HG02973 (cell line): ENCODE results near the gene CELA2A.
"Not testable (repeated sequence)": the region's sequence is repeated elsewhere in the genome, so short reads cannot be mapped to it uniquely, and the experiment has no call there.

Source experiments
- ATAC-seq: cut with Tn5 transposase; IDR thresholded peaks from one replicate; pipeline ENCODE4 v1.9.1; 2021; ENCODE audit warnings: moderate library complexity; ENCODE audit not compliant: unreplicated experiment

Gene CELA2A

DNA sequence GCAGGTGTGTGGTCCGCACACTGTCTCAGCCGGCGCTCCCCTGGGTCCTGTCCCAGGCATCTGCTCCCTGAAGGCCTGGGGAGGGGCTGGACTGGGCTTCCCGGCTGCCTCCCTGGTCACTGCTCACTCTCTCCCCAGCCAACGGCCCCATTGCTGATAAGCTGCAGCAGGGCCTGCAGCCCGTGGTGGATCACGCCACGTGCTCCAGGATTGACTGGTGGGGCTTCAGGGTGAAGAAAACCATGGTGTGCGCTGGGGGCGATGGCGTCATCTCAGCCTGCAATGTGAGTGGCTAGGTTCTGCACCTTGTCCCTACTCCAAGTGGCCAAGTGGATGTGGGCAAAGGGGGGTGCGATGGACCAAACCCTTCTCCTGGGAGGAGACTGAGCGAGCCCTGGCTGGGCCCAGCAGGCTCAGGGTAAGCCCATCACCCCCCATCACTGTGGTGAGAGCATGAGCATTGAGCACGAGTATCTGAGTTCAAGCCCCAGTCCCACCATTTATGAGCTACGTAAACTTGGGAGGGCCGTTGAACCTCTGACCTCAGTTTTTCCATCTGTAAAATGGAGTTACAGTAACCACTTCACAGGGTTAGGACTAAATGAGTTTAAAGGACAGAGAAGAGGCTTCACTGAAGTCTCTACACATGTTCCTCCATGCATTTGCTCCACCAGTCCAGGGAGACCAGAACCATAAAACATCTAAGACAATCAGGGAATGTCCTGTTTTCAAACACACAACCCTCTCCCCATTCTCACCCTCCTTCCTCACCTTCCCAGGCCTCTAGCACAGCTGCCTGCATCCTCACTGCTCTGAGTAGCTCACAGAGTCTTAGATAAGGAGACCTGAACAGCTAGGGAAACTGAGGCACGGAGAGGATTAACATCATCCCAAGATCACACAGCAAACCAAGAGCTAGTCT, 11.8 kb upstream of the CELA2A start:
- no peak for ATAC-seq

DNA sequence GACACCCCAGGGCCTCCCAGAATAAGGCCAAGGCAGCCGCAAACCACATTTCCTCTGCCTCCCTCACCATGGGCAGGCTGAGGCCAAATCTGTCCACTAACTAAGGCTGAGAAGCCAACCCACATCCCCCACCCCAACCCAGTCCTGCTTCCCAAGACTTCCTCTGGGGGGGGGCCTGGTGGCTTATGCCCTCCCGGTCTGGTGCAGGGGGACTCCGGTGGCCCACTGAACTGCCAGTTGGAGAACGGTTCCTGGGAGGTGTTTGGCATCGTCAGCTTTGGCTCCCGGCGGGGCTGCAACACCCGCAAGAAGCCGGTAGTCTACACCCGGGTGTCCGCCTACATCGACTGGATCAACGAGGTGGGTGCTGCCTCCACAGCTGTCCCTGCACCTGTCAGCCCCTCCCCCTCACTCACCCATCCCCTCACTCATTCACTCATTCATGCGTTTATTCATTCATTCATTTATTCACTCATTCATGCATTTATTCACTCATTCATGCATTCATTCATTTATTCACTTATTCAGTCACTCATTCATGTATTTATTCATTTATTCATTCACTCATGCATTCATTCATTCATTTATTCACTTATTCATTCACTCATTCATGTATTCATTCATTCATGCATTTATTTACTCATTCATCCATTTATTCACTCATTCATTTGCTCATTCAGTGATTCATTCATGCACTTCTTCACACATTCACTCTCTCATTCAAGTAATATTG, 11.0 kb upstream of the CELA2A start:
- ATAC-seq = no peak

DNA sequence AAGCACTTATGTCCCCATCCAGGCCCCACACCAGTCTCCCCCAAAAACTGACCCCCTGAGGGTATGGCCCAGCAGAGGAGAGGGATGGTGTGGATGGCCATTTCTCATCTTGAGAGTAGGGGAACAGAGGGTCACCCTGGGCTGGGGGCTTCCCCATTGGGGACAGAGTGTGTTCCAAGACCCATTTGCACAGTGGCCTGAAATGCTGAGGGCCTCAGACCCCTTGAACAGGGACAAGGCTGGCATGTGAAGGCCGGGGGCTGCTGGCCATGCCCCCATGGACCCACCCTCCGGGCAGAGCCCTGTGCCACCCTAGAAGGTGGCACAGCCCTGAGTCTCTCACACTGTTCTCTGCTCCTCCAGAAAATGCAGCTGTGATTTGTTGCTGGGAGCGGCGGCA, 10.3 kb upstream of the CELA2A start:
- no peak for ATAC-seq

DNA sequence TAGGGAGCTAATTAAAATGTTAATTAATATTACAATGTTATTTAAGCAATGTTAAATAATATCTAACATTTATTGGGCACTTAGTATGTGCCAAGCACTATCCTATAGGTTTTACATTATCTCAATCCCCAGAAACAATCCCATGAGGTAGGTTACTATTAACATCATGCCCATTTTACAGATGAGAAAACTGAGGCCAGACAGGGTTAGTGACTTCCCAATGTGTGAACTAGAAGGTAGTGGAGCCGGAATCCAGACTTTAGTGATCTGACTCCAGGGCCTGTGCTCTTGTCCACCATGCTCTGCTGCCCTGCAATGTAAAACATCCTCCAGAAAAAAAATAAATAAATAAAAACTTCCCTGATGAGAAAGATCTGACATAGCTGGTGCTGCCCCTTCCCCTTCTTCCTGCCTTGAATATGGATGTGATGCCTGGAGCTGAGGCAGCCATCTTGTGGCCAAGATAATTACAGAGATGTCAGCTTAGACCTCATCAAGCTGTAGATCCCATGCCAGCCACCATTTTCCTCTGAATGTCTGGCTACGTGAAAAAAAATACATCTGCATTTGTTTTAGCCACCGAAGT, 7.6 kb upstream of the CELA2A start:
- no peak for ATAC-seq

DNA sequence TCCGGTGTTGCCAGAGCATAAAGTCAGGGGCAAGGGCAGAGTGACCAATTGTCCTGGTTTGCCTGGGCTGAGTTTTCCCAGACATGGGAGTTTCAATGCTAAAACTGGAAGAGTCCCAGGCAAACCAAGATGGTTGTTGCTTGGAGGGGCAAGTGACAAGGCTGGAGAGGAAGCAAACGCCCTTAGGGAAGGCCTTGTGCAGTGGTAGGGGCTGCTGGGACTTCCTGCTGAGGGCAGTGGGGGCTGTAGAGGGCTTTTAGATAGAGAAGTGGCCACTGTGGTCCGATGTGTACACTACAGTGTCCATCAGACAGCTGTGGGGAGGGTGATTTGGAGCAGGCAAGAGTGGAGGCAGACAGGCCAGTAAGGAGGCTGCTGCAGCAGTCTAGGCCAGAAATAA, 7.0 kb upstream of the CELA2A start:
- no peak for ATAC-seq

DNA sequence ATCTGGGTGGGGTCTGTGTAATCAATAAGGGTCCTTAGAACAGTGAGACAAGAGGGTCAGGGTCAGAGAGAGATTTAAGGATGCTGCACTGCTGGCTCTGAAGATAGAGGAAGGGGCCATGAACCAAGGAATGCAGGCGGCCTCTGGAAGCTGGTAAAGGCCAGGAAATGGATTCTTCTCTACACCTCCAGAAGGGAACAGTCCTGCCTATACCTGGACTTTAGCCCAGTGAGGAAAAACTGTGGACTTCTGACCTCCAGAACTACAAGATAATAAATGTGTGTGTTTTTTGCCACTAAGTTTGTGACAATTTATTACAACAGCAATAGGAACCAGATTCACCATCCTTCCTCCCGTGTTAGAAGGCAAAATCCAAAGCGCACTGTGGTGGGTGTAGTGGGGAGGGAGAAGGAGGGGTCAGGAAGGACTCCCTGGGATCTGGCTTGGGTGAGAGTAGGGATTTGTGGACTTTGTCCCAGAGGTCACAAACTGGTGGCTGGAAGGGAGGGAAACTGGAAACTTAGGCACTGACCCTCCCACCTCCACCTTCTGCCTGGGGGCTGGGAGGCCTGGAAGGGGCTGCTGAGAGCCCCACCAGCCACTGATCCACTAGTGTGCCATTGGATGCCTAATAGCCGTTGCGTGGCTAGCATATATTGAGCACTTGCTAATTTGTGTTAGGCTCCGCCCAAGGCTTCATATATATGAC, 5.4 kb upstream of the CELA2A start:
- ATAC-seq = no peak

DNA sequence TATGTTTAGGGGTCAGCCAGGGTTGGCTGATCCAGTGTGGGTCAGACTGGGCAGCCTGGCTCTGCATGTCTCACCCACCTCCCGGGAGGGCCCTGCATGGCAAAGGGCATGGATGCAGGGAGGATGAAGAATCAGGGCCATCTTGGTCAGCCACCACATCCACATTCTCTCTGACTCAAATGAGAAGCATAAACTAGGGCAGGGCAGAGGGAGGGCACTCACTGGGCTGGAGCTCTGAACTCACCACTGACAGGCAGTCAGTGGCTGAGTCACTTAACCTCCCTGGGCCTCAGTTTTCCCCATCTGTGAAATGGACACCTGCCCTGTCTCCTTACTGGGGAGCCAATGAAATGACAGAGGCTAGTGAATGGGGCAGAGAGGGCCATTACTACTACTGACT, 4.3 kb upstream of the CELA2A start:
- no peak for ATAC-seq

DNA sequence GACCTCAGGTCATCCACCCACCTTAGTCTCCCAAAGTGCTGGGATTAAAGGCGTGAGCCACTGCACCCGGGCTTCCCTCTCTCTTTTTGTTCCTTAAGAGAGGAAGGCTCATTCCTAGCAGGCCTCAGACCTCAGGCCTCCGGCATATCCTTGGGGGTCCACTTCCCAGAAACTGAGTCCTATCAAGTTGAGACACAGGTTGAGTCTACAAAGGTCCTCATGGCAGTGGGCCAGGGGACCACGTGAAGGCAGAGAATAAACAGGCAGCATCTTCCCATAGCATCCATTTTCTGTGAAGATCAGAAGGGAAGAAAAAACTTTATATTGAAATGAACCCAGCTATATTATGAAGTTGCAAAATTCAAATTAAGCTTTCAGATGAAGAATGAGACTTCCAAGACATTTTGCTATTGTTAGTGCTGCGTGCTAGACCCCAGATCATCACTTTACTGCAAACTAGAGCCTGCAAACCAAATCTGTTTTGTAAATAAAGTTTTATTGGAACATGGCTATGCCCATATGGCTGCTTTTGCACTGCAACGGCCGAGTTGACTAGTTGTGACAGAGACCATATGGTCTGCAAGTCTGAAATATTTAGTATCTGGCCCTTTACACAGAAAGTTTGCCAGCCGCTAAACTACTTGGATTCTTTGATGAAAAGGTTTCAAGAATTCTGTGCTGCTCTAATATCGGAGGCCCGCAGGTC, 3.5 kb upstream of the CELA2A start:
- no peak for ATAC-seq

DNA sequence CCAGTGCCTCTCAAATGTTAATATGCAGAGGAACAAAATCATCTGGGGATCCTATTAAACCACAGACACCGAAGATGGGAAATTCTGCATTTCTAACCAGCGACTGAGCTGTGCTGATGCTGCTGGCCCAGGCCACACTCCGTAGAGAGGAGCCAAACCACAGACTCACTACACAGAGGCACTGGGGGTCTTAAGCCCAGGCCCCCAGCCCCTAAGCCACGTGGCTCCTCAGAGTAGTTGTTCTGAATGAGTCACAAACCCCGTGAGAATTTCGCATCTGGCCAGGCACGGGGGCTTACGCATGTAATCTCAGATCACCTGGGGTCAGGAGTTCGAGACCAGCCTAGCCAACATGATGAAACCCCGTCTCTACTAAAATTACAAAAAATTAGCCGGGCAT, 2.8 kb upstream of the CELA2A start:
- ATAC-seq = no peak

DNA sequence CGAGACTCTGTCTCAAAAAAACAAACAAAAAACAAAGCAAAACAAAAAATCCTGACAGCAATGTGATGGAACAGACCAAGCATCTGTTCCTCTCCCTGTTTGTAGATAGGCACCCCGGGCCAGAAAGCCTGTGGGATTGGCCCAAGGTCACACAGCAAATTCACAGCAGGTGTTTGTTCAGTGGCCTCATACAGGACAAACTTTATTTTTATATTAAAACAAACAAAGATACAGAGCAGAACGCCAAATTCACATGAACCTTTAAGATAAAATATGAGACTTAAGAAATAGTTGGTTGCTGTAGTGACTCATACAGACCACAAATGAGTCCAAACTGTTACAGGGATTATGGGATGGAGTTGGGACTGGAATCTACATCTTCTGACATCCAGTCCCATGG, 2.3 kb upstream of the CELA2A start:
- no peak for ATAC-seq

DNA sequence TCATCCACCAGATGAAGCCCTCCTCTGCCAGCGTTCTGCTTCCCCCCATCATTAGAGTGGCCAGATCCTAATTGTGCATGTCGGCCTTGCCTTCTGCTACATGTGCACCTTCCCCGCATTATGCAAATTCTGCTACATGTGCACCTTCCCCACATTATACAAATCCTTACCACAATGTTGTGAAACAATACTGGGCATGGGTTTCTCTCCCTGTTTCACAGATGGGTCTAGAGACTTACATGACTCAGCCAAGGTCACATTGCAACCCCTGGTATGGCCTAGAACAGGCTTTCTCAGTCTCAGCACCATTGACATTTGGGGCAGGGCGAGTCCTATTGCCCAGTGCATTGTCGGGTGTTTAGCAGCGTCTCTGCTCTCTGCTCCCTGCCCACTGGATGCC, 1.0 kb upstream of the CELA2A start:
- no peak for ATAC-seq

DNA sequence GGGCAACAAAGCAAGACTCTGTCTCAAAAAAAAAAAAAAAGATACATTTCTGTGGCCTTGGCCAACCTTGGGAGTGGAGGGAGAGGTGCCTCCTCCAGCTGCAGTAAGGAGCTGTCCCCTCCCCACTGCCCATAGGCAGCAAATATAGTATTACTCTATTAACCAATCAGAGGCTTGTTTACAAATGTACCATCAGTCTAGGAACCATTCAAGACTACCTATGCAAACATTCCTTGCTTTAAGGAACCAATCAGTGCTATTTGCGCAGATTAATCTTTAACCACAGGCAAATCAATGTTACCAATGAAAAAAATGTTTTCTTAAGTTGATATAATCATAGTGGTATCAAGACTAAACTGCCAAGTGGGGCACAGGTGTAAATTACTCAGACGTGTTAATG, 1.1 kb downstream of the CELA2A start:
- no peak for ATAC-seq

DNA sequence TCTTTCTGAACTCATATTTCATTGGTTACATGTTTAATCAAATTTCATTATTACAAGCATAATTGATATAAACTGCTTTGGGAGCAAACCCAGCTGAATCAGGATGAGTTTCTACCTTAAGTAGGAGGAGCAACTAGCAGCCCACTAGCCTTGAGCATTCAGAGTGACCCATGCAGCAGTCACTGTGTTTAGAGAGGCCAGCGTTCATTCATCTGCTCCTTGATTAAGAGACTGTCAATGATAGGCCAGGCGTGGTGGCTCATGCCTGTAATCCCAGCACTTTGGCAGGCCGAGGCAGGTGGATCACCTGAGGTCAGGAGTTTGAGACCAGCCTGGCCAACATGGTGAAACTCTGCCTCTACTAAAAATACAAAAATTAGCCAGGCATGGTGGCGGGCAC, 1.9 kb downstream of the CELA2A start:
- not testable (repeated sequence) for ATAC-seq

DNA sequence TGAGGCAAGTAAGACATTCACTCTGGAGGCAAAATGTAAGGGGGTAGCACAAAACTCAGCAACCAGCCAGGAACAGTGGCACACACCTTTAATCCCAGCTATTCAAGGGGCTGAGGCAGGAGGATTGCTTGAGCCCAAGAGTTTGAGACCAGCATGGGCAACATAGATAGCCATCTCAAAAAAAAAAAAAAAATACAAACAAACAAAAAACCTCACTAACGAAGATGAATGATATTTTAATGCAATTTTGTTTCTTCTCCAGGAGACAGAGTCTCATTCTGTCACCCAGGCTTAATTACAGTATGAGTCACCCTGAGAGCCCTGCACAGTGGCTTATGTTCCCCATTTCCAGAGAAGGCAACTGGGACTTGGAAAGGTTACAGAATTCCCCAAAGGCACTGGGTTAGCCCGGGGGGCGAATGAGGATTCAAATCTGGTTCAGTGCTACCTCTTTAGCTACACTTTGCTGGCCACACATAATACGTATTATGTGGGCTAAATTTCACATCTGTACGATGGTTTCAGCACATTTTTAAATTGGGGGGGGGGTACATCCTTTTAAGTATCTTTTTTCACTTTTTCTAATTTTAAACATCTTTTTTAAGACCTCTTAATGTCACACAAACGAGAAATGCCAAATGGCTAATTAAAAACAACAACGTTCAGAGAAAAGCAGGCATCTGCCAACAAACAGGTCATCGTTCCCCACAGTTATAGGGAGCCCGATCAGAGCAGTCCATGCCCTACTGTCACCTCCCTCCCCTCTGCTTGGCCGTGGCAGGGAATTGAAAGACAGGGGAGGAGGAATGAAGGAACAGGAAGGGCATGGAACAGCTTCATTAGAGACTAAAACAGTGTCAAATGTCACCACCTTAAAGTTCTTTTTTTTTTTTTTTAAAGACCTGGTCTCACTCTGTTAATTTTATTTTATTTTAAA, 3.5 kb downstream of the CELA2A start:
- no peak for ATAC-seq

DNA sequence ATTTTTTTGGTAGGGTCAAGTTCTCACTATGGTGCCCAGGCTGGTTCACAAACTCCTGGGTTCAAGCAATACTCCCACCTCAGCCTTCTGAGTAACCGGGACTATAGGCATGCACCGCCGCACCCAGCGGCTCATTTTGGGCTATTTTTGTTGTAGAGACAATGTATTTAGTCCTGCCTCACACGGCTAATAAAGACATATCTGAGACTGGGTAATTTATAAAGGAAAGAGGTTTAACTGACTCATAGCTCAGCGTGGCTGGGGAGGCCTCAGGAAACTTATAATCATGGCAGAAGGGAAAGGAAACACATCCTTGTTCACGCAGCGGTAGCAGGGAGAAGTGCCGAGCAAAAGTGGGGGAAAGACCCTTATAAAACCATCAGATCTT, 4.2 kb downstream of the CELA2A start:
- no peak for ATAC-seq

DNA sequence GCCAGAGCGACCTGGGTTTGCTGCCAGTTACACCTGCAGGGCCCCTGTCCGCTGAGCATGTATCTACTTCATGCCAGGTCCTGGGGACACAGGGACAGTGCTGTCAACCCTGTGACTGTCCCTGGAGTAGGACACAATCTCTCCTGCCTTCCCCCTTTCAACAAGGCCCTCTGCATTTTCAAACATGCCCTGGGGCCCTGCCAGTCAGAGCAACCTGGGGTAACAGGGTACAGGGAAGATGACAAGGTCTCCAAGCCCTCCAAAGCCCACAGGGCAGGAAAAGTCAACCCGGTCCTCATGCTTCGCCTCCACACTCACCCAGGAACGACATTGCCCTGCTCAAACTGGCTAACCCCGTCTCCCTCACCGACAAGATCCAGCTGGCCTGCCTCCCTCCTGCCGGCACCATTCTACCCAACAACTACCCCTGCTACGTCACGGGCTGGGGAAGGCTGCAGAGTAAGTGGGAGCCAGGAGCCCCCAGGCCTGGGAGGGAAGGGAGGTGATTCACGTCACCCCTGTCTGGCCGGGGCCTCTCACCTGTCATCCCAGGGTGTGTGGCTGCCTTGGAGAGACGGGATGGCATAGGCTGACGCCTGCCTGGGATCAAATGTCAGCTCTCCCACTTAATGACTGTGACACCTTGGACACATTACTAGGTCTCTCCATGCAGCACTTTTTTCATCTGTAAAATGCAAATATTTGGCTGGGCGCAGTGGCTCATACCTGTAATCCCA, 6.7 kb downstream of the CELA2A start:
- not testable (repeated sequence) for ATAC-seq

DNA sequence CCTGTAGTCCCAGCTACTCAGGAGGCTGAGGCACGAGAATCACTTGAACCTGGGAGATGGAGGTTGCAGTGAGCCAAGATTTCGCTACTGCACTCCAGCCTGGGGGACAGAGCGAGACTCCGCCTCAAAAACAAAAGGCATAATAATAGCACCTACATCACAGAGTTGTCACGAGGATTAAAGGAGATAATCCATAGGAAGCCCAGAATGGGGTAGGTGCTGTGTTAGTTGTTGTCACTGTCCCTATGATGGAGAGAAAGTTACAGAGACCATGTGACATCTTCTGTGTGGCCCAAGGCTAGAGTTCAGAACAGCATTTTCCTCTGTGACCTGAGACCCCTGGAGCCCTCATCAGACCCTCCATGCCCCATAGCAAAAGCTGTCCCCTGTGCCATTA, 7.4 kb downstream of the CELA2A start:
- not testable (repeated sequence) for ATAC-seq

DNA sequence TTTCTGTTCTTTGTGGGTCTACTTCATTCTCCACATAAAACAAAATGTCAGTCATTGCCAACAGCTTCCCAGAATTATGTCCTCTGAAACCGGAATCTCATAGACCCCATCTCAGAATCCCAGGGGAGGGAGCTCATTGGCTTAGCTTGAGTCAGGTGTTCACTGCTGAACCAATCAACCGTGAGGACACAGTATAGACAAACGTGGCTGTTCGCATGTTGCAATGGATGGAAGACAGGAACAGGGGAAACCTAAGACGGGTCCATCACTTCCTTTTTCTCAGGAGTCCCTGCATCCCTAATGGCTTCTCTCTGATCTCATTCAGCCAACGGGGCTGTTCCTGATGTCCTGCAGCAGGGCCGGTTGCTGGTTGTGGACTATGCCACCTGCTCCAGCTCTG, 9.1 kb downstream of the CELA2A start:
- no peak for ATAC-seq
